Tibial nerve (tissue), 4 donors: ENCODE results near the gene SYT8. TPM values are rescaled to one million over a fixed set of nuclear protein-coding genes. Genes with fewer than 3 reads are reported as not detected.

ENCODE experiments used
- DNase-seq, 2 donors: peaks; one replicate each; pipeline ENCODE4 v3.0.0-alpha.2; 2019; ENCODE audit warnings: low spot score in 2 of 2
- H3K27ac ChIP-seq, 4 donors: fragments of 200-600 bp; sonication (generic) in 3 of 4; one replicate each; pipeline ENCODE4 v1.5.1; 2017 to 2019; ENCODE audit warnings: mild to moderate bottlenecking in 1 of 4
- H3K27me3 ChIP-seq, 2 donors: fragments of 200-600 bp; sonication (generic) in 1 of 2; one replicate each; pipeline versions ENCODE4 v1.5.1 to v1.6.0; 2017 to 2019
- H3K36me3 ChIP-seq, 3 donors: fragments of 200-600 bp; sonication (generic); one replicate each; pipeline ENCODE4 v1.5.1; 2018 to 2019
- H3K4me1 ChIP-seq, 4 donors: fragments of 200-600 bp; sonication (generic) in 3 of 4; one replicate each; pipeline ENCODE4 v1.5.1; 2017 to 2019
- H3K4me3 ChIP-seq, 4 donors: fragments of 200-600 bp; sonication (generic) in 3 of 4; one replicate each; pipeline ENCODE4 v1.5.1; 2017 to 2019; ENCODE audit warnings: mild to moderate bottlenecking in 1 of 4, moderate library complexity in 1 of 4
- H3K9me3 ChIP-seq, 4 donors: fragments of 200-600 bp; sonication (generic) in 3 of 4; one replicate each; pipeline ENCODE4 v1.5.1; 2017 to 2019
- CTCF ChIP-seq, 5 experiments: fragments of 200-600 bp in 3 of 5; fragments of 450-650 bp in 2 of 5; sonication (generic) in 3 of 5; IDR thresholded peaks; one replicate each; pipeline ENCODE4 v1.5.1; 2016 to 2019; ENCODE audit warnings: antibody characterized with exemption in 5 of 5, mild to moderate bottlenecking in 3 of 5, moderate library complexity in 2 of 5
- EP300 ChIP-seq, 2 donors: sonication (generic); formaldehyde crosslinking; IDR thresholded peaks; one replicate each; pipeline ENCODE4 v1.6.1; 2017; ENCODE audit warnings: antibody characterized with exemption in 2 of 2, mild to moderate bottlenecking in 1 of 2
- POLR2A ChIP-seq, 2 donors: fragments of 450-650 bp; IDR thresholded peaks; one replicate each; pipeline ENCODE4 v1.6.1; 2017; ENCODE audit warnings: antibody characterized with exemption in 2 of 2, mild to moderate bottlenecking in 2 of 2, moderate library complexity in 2 of 2
- WGBS, 2 donors: methylation state at CpG; one replicate each; pipeline ENCODE4 v1.1.5; 2018; 5-methylcytosine and 5-hydroxymethylcytosine counted together
- total RNA-seq, 4 donors: library from RNA; depleted of rRNA; stranded (reverse); fragments of >200 nt; gene quantifications; one replicate each; pipeline ENCODE4 v1.1.0, GENCODE V29; 2016

SYT8 gene
- total RNA-seq, 4 donors from 2014 or later = 0.39 to 4.2 (median 1.0) TPM; not detected in 1

- Histone ChIP-seq H3K36me3 (no peaks in the 10 kb centered on the region), H3K27ac (no peak overlapping the region), H3K9me3 (no peaks in the 10 kb centered on the region), H3K27me3 (no peaks in the 10 kb centered on the region), H3K4me1 (peaks cover 0 to 33% (median 15%) of the 10 kb centered on the region in 4 donors), H3K4me3 (no peak overlapping the region)
- DNase-seq = no peak
- TF ChIP-seq CTCF (IDR thresholded peaks at IDR 0.05) = no peak
- TF ChIP-seq POLR2A (IDR thresholded peaks at IDR 0.05) = no peak
- no peak for TF ChIP-seq EP300 (IDR thresholded peaks at IDR 0.05)
- 90% methylated on average over 11 to 21 of the region's 29 CpGs for WGBS, 2 donors
These were observed 7.6 kb downstream of the SYT8 start for GRCh38 chr11:1842149-1843097.

GRCh38 chr11:1843098-1843473, 8.3 kb downstream of the SYT8 start:
- 77% methylated on average over 10 to 11 of the region's 11 CpGs for WGBS, 2 donors
- Histone ChIP-seq H3K4me1 (peaks cover 0 to 26% (median 10%) of the 10 kb centered on the region in 4 donors), H3K9me3 (no peaks in the 10 kb centered on the region), H3K27ac (no peak overlapping the region), H3K27me3 (no peaks in the 10 kb centered on the region), H3K36me3 (no peaks in the 10 kb centered on the region), H3K4me3 (no peak overlapping the region)
- TF ChIP-seq POLR2A (IDR thresholded peaks at IDR 0.05) = no peak
- no peak for TF ChIP-seq EP300 (IDR thresholded peaks at IDR 0.05)
- TF ChIP-seq CTCF (IDR thresholded peaks at IDR 0.05) = no peak
- DNase-seq = no peak

- Histone ChIP-seq H3K27me3 (no peaks in the 10 kb centered on the region), H3K9me3 (no peaks in the 10 kb centered on the region), H3K36me3 (no peaks in the 10 kb centered on the region), H3K4me1 (peaks cover 0 to 26% (median 12%) of the 10 kb centered on the region in 4 donors), H3K27ac (peak overlapping the region in 2 of 4 donors; percentile 19 to 41), H3K4me3 (no peak overlapping the region)
- 77 to 82% methylated on average over 8 of the region's 8 CpGs for WGBS, 2 donors
- TF ChIP-seq CTCF (IDR thresholded peaks at IDR 0.05) = no peak
- no peak for TF ChIP-seq EP300 (IDR thresholded peaks at IDR 0.05)
- TF ChIP-seq POLR2A (IDR thresholded peaks at IDR 0.05) = no peak
- DNase-seq = no peak
These were observed 9.0 kb downstream of the SYT8 start for GRCh38 chr11:1843796-1844195.

GRCh38 chr11:1844221-1845094, 9.7 kb downstream of the SYT8 start:
- no peak overlapping the region for H3K4me3 ChIP-seq
- H3K4me1 ChIP-seq = peaks cover 0 to 27% (median 11%) of the 10 kb centered on the region in 4 donors
- WGBS, 2 donors = 29 to 39% methylated on average over 21 to 23 of the region's 23 CpGs
- no peak for TF ChIP-seq POLR2A (IDR thresholded peaks at IDR 0.05)
- TF ChIP-seq EP300 (IDR thresholded peaks at IDR 0.05) = no peak
- no peak for TF ChIP-seq CTCF (IDR thresholded peaks at IDR 0.05)
- peak in 1 of 2 donors; percentile 38 for DNase-seq
- H3K36me3 ChIP-seq = no peaks in the 10 kb centered on the region
- peak overlapping the region in 2 of 4 donors; percentile 41 to 52 for H3K27ac ChIP-seq
- H3K9me3 ChIP-seq = no peaks in the 10 kb centered on the region
- H3K27me3 ChIP-seq = no peaks in the 10 kb centered on the region
